Stimulated activated CD4-positive, alpha-beta T cell treated with anti-CD3 and anti-CD28 coated beads, Interleukin-15, amount 100 ng/mL, for 24 hours (primary cell): ENCODE data around the gene ITGB1BP2.
"Not testable (repeated sequence)": the region's sequence is repeated elsewhere in the genome, so short reads cannot be mapped to it uniquely, and the experiment has no call there.

Source experiments
- DNase-seq: peaks from one replicate; pipeline ENCODE4 v3.0.0-alpha.2; 2020

Gene ITGB1BP2

GRCh38 chrX:71301195-71301924 lies at the start of gene ITGB1BP2:
Gene ITGB1BP2 (plus strand): TSS chrX:71301750. CDS start chrX:71301807, 57 bp downstream.
- no peak for DNase-seq

- DNase-seq, result no peak
Measured at GRCh38 chrX:71252221-71252620, 49.3 kb upstream of the ITGB1BP2 start.

- peak; percentile 43 for DNase-seq
Measured at GRCh38 chrX:71253253-71254091, 48.1 kb upstream of the ITGB1BP2 start.

GRCh38 chrX:71254092-71254963 lies 47.2 kb upstream of the ITGB1BP2 start, which contains the start of gene ZMYM3:
Gene ZMYM3 (minus strand): TSS chrX:71254140. CDS start chrX:71253255, 885 bp downstream.
- DNase-seq, result peak; percentile 83

- no peak for DNase-seq
Measured at GRCh38 chrX:71256051-71256450, 45.5 kb upstream of the ITGB1BP2 start.

- DNase-seq, result no peak
Measured at GRCh38 chrX:71256856-71257255, 44.7 kb upstream of the ITGB1BP2 start.

GRCh38 chrX:71268624-71269023 lies 32.9 kb upstream of the ITGB1BP2 start:
- not testable (repeated sequence) for DNase-seq

- DNase-seq, result no peak
Measured at GRCh38 chrX:71269801-71270395, 31.7 kb upstream of the ITGB1BP2 start.

GRCh38 chrX:71272313-71272712 lies 29.2 kb upstream of the ITGB1BP2 start:
- DNase-seq, result not testable (repeated sequence)

GRCh38 chrX:71281300-71281699 lies 20.2 kb upstream of the ITGB1BP2 start:
- DNase-seq, result not testable (repeated sequence)

GRCh38 chrX:71282514-71283402 lies 18.8 kb upstream of the ITGB1BP2 start:
- peak; percentile 70 for DNase-seq

GRCh38 chrX:71283403-71284143 lies 18.0 kb upstream of the ITGB1BP2 start, which contains the start of gene NONO:
Gene NONO (plus strand): TSS chrX:71283635. CDS start chrX:71290638, 7,003 bp downstream.
- DNase-seq, result peak; percentile 85

GRCh38 chrX:71285929-71286328 lies 15.6 kb upstream of the ITGB1BP2 start:
- no peak for DNase-seq

GRCh38 chrX:71291381-71291780 lies 10.2 kb upstream of the ITGB1BP2 start:
- DNase-seq, result no peak

GRCh38 chrX:71292669-71293365 lies 8.7 kb upstream of the ITGB1BP2 start:
- DNase-seq, result no peak

GRCh38 chrX:71296806-71297205 lies 4.7 kb upstream of the ITGB1BP2 start:
- DNase-seq, result no peak

- no peak for DNase-seq
Measured at GRCh38 chrX:71298119-71298518, 3.4 kb upstream of the ITGB1BP2 start.

- DNase-seq, result not testable (repeated sequence)
Measured at GRCh38 chrX:71300064-71300463, 1.5 kb upstream of the ITGB1BP2 start.

GRCh38 chrX:71300495-71300894 lies 1.1 kb upstream of the ITGB1BP2 start:
- DNase-seq, result not testable (repeated sequence)
